ENCODE measurements around the gene HLA-A. TPM values are rescaled to one million over a fixed set of nuclear protein-coding genes. Genes with fewer than 3 reads are reported as not detected.

The HLA-A gene
- total RNA-seq, 1 donor: 268 TPM

DNA sequence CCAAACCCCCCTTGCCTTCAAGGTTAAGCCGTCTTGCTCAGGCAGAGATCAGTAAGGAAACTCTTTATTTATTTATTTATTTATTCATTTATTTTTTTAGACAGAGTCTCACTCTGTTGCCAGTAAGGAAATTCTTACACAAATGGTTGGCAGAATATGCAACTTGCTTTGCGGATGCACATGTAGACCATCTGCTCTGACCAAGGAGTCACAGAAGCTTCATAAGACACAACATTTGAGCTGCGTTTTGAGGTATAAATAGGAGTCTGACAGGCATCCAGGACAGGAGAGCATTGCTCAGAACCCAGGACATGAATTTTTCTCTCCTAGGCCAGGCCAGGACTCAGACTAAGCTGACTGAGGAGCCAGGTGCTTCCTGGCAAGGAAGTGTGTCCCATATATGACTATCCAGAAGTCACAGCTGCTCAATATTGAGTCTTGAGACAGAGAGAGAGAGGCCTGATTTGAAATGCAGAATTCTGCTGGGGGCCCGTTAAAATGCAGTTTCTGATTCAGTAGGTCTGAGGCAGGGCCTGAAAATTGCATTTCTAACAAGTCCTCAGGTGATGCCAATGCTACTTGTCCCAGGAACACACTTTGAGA is 43.9 kb downstream of the HLA-A start:
- peaks cover 8% of the 10 kb centered on the region for H3K27me3 ChIP-seq (ENCODE audit: insufficient read depth, low read length)
- no peak for DNase-seq (ENCODE audit: insufficient read length, low spot score, missing footprints)

DNA sequence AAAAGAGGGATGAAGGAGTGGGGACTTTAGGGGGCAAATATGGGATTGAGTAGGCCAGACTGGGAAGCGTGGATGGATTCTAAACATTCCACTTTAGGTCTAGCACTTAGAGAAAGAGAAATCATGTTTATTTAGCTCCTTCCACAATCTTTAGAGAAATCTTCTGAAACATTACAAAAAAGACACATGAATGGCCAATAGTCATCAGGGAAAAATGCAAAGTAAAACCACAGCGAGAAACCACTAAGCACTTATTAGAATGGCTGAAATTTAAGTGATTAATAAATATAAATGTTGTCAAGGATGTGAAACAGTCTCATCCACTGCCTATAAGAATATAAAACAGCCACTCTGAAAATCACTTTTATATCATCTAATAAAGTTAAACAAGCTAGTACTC is 46.9 kb downstream of the HLA-A start:
- Histone ChIP-seq H3K27ac (ENCODE audit: low read depth, low read length) (no peak overlapping the region), H3K79me2 (ENCODE audit: insufficient read depth, low read length) (no peaks in the 10 kb centered on the region), H3K27me3 (ENCODE audit: insufficient read depth, low read length) (peaks cover 5% of the 10 kb centered on the region), H3K36me3 (ENCODE audit: insufficient read depth, low read length) (no peaks in the 10 kb centered on the region), H4K20me1 (ENCODE audit: insufficient read depth, low read length) (no peaks in the 10 kb centered on the region), H3K4me3 (ENCODE audit: insufficient read depth, low read length) (no peak overlapping the region), H3K9me3 (ENCODE audit: low read depth, low read length) (no peaks in the 10 kb centered on the region), H3K4me2 (ENCODE audit: insufficient read depth, low read length) (no peak overlapping the region), H2AFZ (ENCODE audit: low read length) (no peak overlapping the region), H3K4me1 (ENCODE audit: insufficient read depth, low read length) (no peaks in the 10 kb centered on the region)
- TF ChIP-seq, protein P1, sequence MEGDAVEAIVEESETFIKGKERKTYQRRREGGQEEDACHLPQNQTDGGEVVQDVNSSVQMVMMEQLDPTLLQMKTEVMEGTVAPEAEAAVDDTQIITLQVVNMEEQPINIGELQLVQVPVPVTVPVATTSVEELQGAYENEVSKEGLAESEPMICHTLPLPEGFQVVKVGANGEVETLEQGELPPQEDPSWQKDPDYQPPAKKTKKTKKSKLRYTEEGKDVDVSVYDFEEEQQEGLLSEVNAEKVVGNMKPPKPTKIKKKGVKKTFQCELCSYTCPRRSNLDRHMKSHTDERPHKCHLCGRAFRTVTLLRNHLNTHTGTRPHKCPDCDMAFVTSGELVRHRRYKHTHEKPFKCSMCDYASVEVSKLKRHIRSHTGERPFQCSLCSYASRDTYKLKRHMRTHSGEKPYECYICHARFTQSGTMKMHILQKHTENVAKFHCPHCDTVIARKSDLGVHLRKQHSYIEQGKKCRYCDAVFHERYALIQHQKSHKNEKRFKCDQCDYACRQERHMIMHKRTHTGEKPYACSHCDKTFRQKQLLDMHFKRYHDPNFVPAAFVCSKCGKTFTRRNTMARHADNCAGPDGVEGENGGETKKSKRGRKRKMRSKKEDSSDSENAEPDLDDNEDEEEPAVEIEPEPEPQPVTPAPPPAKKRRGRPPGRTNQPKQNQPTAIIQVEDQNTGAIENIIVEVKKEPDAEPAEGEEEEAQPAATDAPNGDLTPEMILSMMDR (IDR thresholded peaks at IDR 0.05; ENCODE audit: extremely low read depth, low read depth, low read length): no peak
- DNase-seq (ENCODE audit: insufficient read length, low spot score, missing footprints): no peak

More for the DNA sequence above, 43.9 kb downstream of the HLA-A start:
- H2AFZ ChIP-seq (ENCODE audit: low read length): no peak overlapping the region
- no peak overlapping the region for H3K4me3 ChIP-seq (ENCODE audit: insufficient read depth, low read length)
- H4K20me1 ChIP-seq (ENCODE audit: insufficient read depth, low read length): no peaks in the 10 kb centered on the region
- no peak overlapping the region for H3K27ac ChIP-seq (ENCODE audit: low read depth, low read length)
- H3K79me2 ChIP-seq (ENCODE audit: insufficient read depth, low read length): no peaks in the 10 kb centered on the region
- H3K4me2 ChIP-seq (ENCODE audit: insufficient read depth, low read length): no peak overlapping the region
- TF ChIP-seq, protein P1 (IDR thresholded peaks at IDR 0.05; ENCODE audit: extremely low read depth, low read depth, low read length): no peak
- no peaks in the 10 kb centered on the region for H3K36me3 ChIP-seq (ENCODE audit: insufficient read depth, low read length)
- no peaks in the 10 kb centered on the region for H3K9me3 ChIP-seq (ENCODE audit: low read depth, low read length)
- no peaks in the 10 kb centered on the region for H3K4me1 ChIP-seq (ENCODE audit: insufficient read depth, low read length)

DNA sequence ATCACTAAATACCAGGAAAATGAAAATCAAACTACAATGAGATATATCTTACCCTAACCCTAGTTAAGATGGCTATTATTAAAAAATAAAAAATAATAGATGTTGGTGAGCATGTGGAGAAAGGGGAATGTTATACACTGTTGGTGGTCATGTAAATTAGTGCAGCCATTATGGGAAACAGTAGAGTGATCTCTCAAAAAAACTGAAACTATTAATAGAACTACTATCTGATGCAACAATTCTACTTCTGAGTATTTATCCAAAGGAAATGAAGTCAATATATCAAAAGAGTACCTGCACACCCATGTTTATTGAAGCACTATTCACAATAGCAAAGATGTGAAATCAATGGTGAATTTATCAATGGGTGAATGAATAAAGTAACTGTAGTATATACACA is 48.6 kb downstream of the HLA-A start:
- no peak overlapping the region for H3K27ac ChIP-seq (ENCODE audit: low read depth, low read length)
- H3K4me3 ChIP-seq (ENCODE audit: insufficient read depth, low read length): no peak overlapping the region
- H3K4me1 ChIP-seq (ENCODE audit: insufficient read depth, low read length): no peaks in the 10 kb centered on the region
- peaks cover 5% of the 10 kb centered on the region for H3K27me3 ChIP-seq (ENCODE audit: insufficient read depth, low read length)
- no peaks in the 10 kb centered on the region for H3K79me2 ChIP-seq (ENCODE audit: insufficient read depth, low read length)
- H2AFZ ChIP-seq (ENCODE audit: low read length): no peak overlapping the region
- TF ChIP-seq, protein P1 (IDR thresholded peaks at IDR 0.05; ENCODE audit: extremely low read depth, low read depth, low read length): no peak
- no peaks in the 10 kb centered on the region for H3K9me3 ChIP-seq (ENCODE audit: low read depth, low read length)
- no peak for DNase-seq (ENCODE audit: insufficient read length, low spot score, missing footprints)
- H3K36me3 ChIP-seq (ENCODE audit: insufficient read depth, low read length): no peaks in the 10 kb centered on the region
- no peak overlapping the region for H3K4me2 ChIP-seq (ENCODE audit: insufficient read depth, low read length)
- no peaks in the 10 kb centered on the region for H4K20me1 ChIP-seq (ENCODE audit: insufficient read depth, low read length)

DNA sequence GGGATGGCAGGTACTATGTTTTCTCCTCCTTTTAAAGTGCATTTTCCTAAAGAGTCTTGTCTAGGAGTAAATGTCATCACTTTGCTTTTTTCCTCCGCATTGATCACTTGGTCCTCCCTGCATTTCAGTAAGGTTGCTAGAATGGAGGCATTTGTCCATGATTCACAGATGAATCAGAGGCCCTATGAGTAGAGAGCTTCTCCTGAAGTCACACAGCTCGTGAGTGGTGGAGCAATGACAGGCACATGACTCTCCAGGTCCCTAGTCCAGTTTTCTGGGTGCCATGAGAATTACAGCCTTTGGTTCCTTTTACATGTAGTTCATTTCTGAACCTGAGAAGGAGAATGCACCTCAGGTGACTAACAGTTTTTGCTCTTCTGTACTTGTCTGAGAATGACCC is 50.5 kb downstream of the HLA-A start:
- DNase-seq (ENCODE audit: insufficient read length, low spot score, missing footprints): peak; percentile 96
- no peaks in the 10 kb centered on the region for H3K4me1 ChIP-seq (ENCODE audit: insufficient read depth, low read length)
- no peak overlapping the region for H3K4me2 ChIP-seq (ENCODE audit: insufficient read depth, low read length)
- TF ChIP-seq, protein P1 (IDR thresholded peaks at IDR 0.05; ENCODE audit: extremely low read depth, low read depth, low read length): no peak
- H3K27ac ChIP-seq (ENCODE audit: low read depth, low read length): no peak overlapping the region
- H3K27me3 ChIP-seq (ENCODE audit: insufficient read depth, low read length): peaks cover 3% of the 10 kb centered on the region
- no peaks in the 10 kb centered on the region for H4K20me1 ChIP-seq (ENCODE audit: insufficient read depth, low read length)
- no peak overlapping the region for H2AFZ ChIP-seq (ENCODE audit: low read length)
- H3K9me3 ChIP-seq (ENCODE audit: low read depth, low read length): no peaks in the 10 kb centered on the region
- no peaks in the 10 kb centered on the region for H3K79me2 ChIP-seq (ENCODE audit: insufficient read depth, low read length)
- H3K4me3 ChIP-seq (ENCODE audit: insufficient read depth, low read length): no peak overlapping the region
- H3K36me3 ChIP-seq (ENCODE audit: insufficient read depth, low read length): no peaks in the 10 kb centered on the region
